HG02798 (cell line): ENCODE data around the gene PITPNM1.
"Not testable (repeated sequence)": the region's sequence is repeated elsewhere in the genome, so short reads cannot be mapped to it uniquely, and the experiment has no call there.

Experiments used
- ATAC-seq: cut with Tn5 transposase; IDR thresholded peaks from one replicate; pipeline ENCODE4 v1.9.1; 2021; ENCODE audit warnings: mild to moderate bottlenecking; ENCODE audit not compliant: unreplicated experiment, poor library complexity

PITPNM1 gene

GRCh38 chr11:67504950-67505581, at the start of gene PITPNM1:
Gene PITPNM1, minus strand, starts transcription at chr11:67505363. Its CDS starts 1,183 bp downstream, at chr11:67504180.
- ATAC-seq: peak; percentile 14

GRCh38 chr11:67551697-67552096, 46.5 kb upstream of the PITPNM1 start:
- not testable (repeated sequence) for ATAC-seq

GRCh38 chr11:67551127-67551526, 46.0 kb upstream of the PITPNM1 start:
- ATAC-seq: no peak

GRCh38 chr11:67548555-67549110, 43.5 kb upstream of the PITPNM1 start:
- no peak for ATAC-seq

- not testable (repeated sequence) for ATAC-seq
Observed at GRCh38 chr11:67548112-67548511, 42.9 kb upstream of the PITPNM1 start.

- ATAC-seq: no peak
Observed at GRCh38 chr11:67545280-67545679, 40.1 kb upstream of the PITPNM1 start.

GRCh38 chr11:67544616-67545242, 39.6 kb upstream of the PITPNM1 start:
- no peak for ATAC-seq

GRCh38 chr11:67543585-67543984, 38.4 kb upstream of the PITPNM1 start:
- ATAC-seq: no peak

GRCh38 chr11:67542971-67543370, 37.8 kb upstream of the PITPNM1 start:
- ATAC-seq: no peak

GRCh38 chr11:67542169-67542568, 37.0 kb upstream of the PITPNM1 start:
- no peak for ATAC-seq

- ATAC-seq: no peak
Observed at GRCh38 chr11:67541198-67541597, 36.0 kb upstream of the PITPNM1 start.

GRCh38 chr11:67539550-67539949, 34.4 kb upstream of the PITPNM1 start:
- ATAC-seq: no peak

- no peak for ATAC-seq
Observed at GRCh38 chr11:67538823-67539505, 33.8 kb upstream of the PITPNM1 start.

GRCh38 chr11:67538306-67538705, 33.1 kb upstream of the PITPNM1 start:
- no peak for ATAC-seq

GRCh38 chr11:67535561-67535960, 30.4 kb upstream of the PITPNM1 start:
- ATAC-seq: no peak

- no peak for ATAC-seq
Observed at GRCh38 chr11:67534070-67534679, 29.0 kb upstream of the PITPNM1 start.

- ATAC-seq: no peak
Observed at GRCh38 chr11:67532889-67533288, 27.7 kb upstream of the PITPNM1 start.

GRCh38 chr11:67530282-67530592, 25.1 kb upstream of the PITPNM1 start:
- no peak for ATAC-seq

GRCh38 chr11:67528376-67528775, 23.2 kb upstream of the PITPNM1 start:
- no peak for ATAC-seq

GRCh38 chr11:67525275-67525976, 20.3 kb upstream of the PITPNM1 start:
- no peak for ATAC-seq

GRCh38 chr11:67524480-67524808, 19.3 kb upstream of the PITPNM1 start:
- ATAC-seq: no peak
